ENCODE results near the gene APOD.
"Not testable (repeated sequence)": the region's sequence is repeated elsewhere in the genome, so short reads cannot be mapped to it uniquely, and the experiment has no call there.

Gene APOD

DNA sequence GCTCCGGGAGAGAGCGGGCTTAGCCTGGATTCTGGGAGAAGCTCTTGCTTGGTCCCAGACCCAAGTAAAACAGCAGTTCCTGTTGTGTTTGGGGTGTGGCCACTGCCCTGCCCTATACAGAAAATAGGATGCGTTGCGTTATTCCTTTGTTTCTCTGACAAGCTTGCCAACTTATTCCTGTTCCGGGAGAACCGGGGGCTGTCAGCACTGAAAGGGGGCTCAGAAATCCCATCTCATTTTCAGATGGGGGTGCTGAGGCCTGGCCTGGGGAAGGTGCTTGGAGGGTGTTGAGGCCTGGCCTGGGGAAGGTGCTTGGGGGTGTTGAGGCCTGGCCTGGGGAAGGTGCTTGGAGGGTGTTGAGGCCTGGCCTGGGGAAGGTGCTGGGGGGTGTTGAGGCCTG, 38.3 kb upstream of the APOD start:
- not testable (repeated sequence) for H3K36me3 Mint-ChIP-seq, H3K9me3 Mint-ChIP-seq, H3K4me3 Mint-ChIP-seq, H3K27me3 Mint-ChIP-seq, H3K27ac Mint-ChIP-seq, H3K4me1 Mint-ChIP-seq

GRCh38 chr3:195621095-195621494, 37.4 kb upstream of the APOD start:
- not testable (repeated sequence) for H3K27ac Mint-ChIP-seq, H3K4me1 Mint-ChIP-seq, H3K9me3 Mint-ChIP-seq, H3K36me3 Mint-ChIP-seq, H3K27me3 Mint-ChIP-seq, H3K4me3 Mint-ChIP-seq

DNA sequence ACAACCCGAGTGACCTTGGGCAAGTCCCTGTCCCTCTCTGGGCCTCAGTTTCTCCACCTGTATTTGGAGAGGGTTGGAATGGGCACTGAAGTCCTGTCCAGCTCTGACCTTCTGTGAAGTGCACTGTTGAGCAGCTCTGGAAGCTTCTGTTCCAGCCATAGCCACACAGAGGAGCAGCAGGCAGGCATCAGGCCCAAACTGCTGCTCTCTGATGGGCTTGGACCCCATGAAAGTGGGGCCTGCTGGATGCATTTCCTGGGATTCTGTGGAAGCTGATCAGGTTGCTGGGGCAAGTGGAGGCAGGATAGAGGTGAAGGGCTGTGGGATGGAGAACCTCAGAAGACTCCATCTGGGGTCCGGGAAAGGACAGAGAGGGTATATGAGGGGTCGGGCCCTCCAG, 36.7 kb upstream of the APOD start:
- not testable (repeated sequence) for H3K36me3 Mint-ChIP-seq, H3K9me3 Mint-ChIP-seq, H3K4me1 Mint-ChIP-seq, H3K27me3 Mint-ChIP-seq, H3K4me3 Mint-ChIP-seq, H3K27ac Mint-ChIP-seq

DNA sequence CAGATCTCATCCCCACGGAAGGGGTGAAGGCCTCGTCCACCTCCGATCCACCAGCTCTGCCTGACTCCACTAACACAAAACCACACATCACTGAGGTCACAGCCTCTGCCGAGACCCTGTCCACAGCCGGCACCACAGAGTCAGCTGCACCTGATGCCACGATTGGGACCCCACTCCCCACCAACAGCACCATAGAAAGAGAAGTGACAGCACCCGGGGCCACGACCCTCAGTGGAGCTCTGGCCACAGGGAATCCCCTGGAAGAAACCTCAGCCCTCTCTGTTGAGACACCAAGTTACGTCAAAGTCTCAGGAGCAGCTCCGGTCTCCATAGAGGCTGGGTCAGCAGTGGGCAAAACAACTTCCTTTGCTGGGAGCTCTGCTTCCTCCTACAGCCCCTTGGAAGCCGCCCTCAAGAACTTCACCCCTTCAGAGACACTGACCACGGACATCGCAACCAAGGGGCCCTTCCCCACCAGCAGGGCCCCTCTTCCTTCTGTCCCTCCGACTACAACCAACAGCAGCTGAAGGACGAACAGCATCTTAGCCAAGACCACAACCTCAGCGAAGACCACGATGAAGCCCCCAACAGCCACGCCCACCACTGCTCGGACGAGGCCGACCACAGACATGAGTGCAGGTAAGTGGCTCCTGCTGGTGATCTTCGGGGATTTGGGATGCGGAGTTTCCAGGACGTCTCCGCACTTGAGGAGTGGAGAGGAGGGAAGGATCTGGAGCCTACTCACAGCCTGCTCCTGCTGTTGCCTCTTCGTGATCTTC, 36.0 kb upstream of the APOD start:
- not testable (repeated sequence) for H3K4me1 Mint-ChIP-seq, H3K27me3 Mint-ChIP-seq, H3K36me3 Mint-ChIP-seq, H3K9me3 Mint-ChIP-seq, H3K4me3 Mint-ChIP-seq
- peak overlapping the region; percentile 55 for H3K27ac Mint-ChIP-seq

- not testable (repeated sequence) for H3K36me3 Mint-ChIP-seq, H3K9me3 Mint-ChIP-seq, H3K4me3 Mint-ChIP-seq, H3K27me3 Mint-ChIP-seq, H3K27ac Mint-ChIP-seq
- peaks cover 16% of the 10 kb centered on the region for H3K4me1 Mint-ChIP-seq
These were observed 34.3 kb upstream of the APOD start for GRCh38 chr3:195617784-195618659.

GRCh38 chr3:195617134-195617533, 33.4 kb upstream of the APOD start:
- not testable (repeated sequence) for H3K27ac Mint-ChIP-seq, H3K27me3 Mint-ChIP-seq, H3K9me3 Mint-ChIP-seq, H3K36me3 Mint-ChIP-seq, H3K4me3 Mint-ChIP-seq
- peaks cover 20% of the 10 kb centered on the region for H3K4me1 Mint-ChIP-seq

DNA sequence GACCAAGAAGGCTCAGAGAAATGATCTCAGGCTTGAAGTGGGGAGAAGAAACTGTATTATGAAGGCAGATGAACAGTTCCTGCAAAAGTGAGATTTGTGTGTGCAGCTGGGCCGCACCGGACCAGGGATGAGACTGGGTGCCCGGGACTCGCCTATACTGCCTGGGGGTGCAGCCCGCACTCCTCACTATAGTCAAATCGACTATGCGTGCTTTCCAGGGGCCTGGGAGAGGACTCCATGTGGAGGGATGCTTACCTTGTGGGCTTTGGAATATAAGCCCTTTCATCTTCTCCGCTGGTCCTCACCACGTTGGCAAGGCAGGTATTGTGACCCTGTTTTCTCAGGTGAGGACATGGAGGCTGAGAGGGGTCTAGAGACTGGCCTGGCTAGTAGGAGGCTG, 32.9 kb upstream of the APOD start:
- peaks cover 22% of the 10 kb centered on the region for H3K4me1 Mint-ChIP-seq
- no peaks in the 10 kb centered on the region for H3K9me3 Mint-ChIP-seq
- H3K27me3 Mint-ChIP-seq, result no peaks in the 10 kb centered on the region
- H3K4me3 Mint-ChIP-seq, result no peak overlapping the region
- no peaks in the 10 kb centered on the region for H3K36me3 Mint-ChIP-seq
- H3K27ac Mint-ChIP-seq, result peak overlapping the region; percentile 35

- H3K4me3 Mint-ChIP-seq, H3K27ac Mint-ChIP-seq, H3K36me3 Mint-ChIP-seq, H3K27me3 Mint-ChIP-seq, H3K9me3 Mint-ChIP-seq: not testable (repeated sequence)
- H3K4me1 Mint-ChIP-seq, result peaks cover 23% of the 10 kb centered on the region
These were observed 32.3 kb upstream of the APOD start for GRCh38 chr3:195615952-195616537.

DNA sequence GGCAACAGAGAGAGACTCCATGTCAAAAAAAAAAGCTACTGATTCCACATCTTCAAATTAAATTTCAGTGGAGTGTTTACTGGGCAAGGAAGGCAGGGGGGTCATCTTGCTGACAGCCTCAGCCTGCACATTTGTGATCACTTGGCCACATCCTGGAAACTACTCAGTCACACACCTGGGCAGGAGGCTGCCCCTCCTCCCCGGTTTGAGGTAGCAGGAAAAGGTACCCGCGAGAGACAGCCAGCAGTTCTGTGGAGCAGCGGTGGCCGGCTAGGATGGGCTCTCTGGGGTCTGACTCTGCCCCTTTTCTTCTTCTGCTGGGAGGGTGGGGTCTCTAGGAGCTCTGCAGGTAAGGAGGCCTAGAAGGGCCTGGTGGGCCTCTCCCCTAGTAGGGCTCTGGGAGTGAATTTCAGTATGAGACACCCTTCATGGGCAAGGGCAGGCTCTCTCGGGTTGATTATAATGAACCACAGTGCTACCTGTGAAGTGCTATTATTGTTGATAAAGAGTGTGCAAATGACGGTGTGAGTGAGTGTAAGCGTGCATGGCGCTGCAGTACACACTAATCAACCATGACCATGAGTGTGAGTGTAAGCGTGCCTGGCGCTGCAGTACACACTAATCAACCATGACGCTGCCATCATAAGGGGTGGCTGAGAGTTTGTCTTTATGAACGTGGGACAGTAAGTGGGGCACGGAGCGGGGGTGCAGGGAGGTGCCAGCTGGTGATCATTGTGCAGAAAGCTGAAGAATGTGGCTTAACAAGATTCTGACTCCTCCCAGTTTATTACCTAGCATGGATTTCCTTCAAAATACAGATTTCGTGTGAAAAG, 31.1 kb upstream of the APOD start:
- peaks cover 30% of the 10 kb centered on the region for H3K4me1 Mint-ChIP-seq
- H3K27ac Mint-ChIP-seq, H3K27me3 Mint-ChIP-seq, H3K4me3 Mint-ChIP-seq, H3K36me3 Mint-ChIP-seq, H3K9me3 Mint-ChIP-seq: not testable (repeated sequence)

- Mint-ChIP-seq H3K27ac (no peak overlapping the region), H3K4me3 (no peak overlapping the region)
These were observed 29.8 kb upstream of the APOD start for GRCh38 chr3:195613468-195614069.

DNA sequence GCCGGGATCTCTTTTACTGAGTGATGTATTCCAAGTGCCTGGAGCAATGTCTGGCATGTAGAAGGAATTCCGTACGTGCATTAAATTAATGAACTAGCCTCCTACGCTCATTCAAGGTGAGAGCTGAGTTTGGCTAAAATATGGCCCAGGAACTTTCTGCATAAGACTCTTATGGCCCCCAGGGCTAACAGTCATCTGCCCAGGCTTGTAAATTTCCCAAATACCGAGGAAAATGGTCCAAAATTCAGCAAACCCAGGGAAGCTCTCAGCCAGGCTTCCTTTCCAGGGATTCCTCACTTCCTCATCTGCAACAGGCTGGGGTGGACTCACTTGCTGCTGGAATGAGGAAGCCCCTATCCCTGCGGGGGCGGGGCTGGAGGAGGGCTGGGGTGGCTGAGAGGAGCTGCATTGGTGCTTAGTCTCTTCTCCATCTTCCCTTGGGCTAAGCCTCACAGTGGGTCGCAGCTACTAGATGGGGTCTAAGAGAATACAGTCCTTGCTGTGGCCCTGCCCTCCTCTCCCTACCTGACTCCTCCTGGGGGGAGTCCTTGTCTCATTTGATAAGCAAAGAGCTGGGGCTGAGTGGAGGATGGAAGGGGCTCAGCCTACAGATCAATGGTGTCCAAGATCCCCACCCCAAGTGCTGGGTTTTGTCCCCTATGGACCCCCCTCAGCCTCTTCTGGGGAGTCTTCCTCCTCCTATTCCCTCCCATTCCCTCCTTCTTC, 28.5 kb upstream of the APOD start:
- H3K9me3 Mint-ChIP-seq, result peaks cover 4% of the 10 kb centered on the region
- no peak overlapping the region for H3K4me3 Mint-ChIP-seq
- peaks cover 45% of the 10 kb centered on the region for H3K4me1 Mint-ChIP-seq
- H3K36me3 Mint-ChIP-seq, result peaks cover under 1% of the 10 kb centered on the region
- H3K27me3 Mint-ChIP-seq, result no peaks in the 10 kb centered on the region
- H3K27ac Mint-ChIP-seq, result peak overlapping the region; percentile 81

More at GRCh38 chr3:195613468-195614069, 29.8 kb upstream of the APOD start:
- no peaks in the 10 kb centered on the region for H3K27me3 Mint-ChIP-seq
- H3K9me3 Mint-ChIP-seq, result no peaks in the 10 kb centered on the region
- peaks cover 43% of the 10 kb centered on the region for H3K4me1 Mint-ChIP-seq
- H3K36me3 Mint-ChIP-seq, result no peaks in the 10 kb centered on the region

DNA sequence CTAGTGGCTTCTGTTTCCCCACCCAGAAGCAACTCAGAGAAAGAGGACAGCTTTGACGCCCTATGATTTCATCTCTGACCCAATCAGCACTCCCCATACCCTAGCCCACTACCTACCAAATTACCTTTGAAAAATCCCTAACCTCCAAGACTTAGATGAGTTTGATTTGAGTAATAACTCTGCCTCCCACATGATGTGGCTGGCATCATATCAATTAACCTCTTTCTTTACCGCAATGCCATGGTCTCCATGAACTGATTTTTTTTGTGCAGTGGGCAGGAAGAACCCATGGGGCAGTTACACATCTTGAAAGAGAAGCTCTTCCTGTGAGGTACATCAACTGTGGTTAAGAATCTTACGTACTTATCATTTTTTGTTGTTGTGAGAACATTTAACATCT, 25.5 kb upstream of the APOD start:
- Mint-ChIP-seq H3K4me1 (peaks cover 35% of the 10 kb centered on the region), H3K27ac (no peak overlapping the region)

GRCh38 chr3:195601785-195602184, 18.0 kb upstream of the APOD start:
- H3K4me1 Mint-ChIP-seq, H3K27me3 Mint-ChIP-seq, H3K4me3 Mint-ChIP-seq, H3K36me3 Mint-ChIP-seq, H3K27ac Mint-ChIP-seq, H3K9me3 Mint-ChIP-seq: not testable (repeated sequence)

More for the DNA sequence above, 25.5 kb upstream of the APOD start:
- no peaks in the 10 kb centered on the region for H3K27me3 Mint-ChIP-seq
- peaks cover 5% of the 10 kb centered on the region for H3K36me3 Mint-ChIP-seq
- H3K4me3 Mint-ChIP-seq, result peak overlapping the region; percentile 16
- peaks cover 11% of the 10 kb centered on the region for H3K9me3 Mint-ChIP-seq

DNA sequence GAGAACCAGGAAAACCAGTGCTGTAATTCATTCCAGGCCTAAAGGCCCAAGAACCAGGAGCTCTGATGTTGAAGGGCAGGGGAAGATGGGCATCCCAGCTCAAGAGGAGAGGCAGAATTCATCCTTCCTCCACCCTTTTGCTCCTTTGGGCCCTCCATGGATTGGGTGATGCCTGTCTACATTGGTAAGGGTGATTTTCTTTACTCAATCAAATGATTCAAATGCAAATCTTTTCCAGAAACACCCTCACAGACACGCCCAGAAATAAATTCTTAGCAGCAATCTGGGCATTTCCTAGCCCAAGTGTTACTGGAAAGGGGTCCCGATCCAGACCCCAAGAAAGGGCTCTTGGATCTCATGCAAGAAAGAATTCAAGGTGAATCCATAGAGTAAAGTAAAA, 17.6 kb upstream of the APOD start:
- Mint-ChIP-seq H3K9me3 (peaks cover 4% of the 10 kb centered on the region), H3K36me3 (peaks cover 2% of the 10 kb centered on the region), H3K27ac (no peak overlapping the region), H3K27me3 (no peaks in the 10 kb centered on the region), H3K4me1 (no peaks in the 10 kb centered on the region), H3K4me3 (no peak overlapping the region)

DNA sequence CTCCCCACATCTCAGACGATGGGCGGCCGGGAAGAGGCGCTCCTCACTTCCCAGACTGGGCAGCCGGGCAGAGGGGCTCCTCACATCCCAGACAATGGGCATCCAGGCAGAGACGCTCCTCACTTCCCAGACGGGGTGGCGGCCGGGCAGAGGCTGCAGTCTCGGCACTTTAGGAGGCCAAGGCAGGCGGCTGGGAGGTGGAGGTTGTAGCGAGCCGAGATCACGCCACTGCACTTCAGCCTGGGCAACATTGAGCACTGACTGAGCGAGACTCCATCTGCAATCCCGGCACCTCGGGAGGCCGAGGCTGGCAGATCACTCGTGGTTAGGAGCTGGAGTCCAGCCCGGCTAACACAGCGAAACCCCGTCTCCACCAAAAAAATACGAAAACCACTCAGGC, 16.2 kb upstream of the APOD start:
- not testable (repeated sequence) for H3K4me3 Mint-ChIP-seq, H3K4me1 Mint-ChIP-seq, H3K27me3 Mint-ChIP-seq, H3K27ac Mint-ChIP-seq, H3K9me3 Mint-ChIP-seq, H3K36me3 Mint-ChIP-seq
